Hepatocyte (in vitro differentiated cells): ENCODE measurements around the gene RPL38.

Experiments used
- CTCF ChIP-seq: fragments of 200-600 bp; sonication (generic); IDR thresholded peaks from 2 replicates; pipeline ENCODE4 v1.5.1; 2016; ENCODE audit warnings: antibody characterized with exemption, mild to moderate bottlenecking; ENCODE audit not compliant: poor library complexity
- EZH2 ChIP-seq: fragments of 200-600 bp; sonication (generic); IDR thresholded peaks from 2 replicates; pipeline ENCODE4 v1.6.1; 2016; ENCODE audit warnings: antibody characterized with exemption, mild to moderate bottlenecking, borderline replicate concordance
- EZH2phosphoT487 ChIP-seq: fragments of 200-600 bp; sonication (generic); IDR thresholded peaks from one replicate; pipeline ENCODE4 v1.6.1; 2018; ENCODE audit warnings: antibody characterized with exemption, mild to moderate bottlenecking, low read depth, moderate library complexity; ENCODE audit not compliant: unreplicated experiment, severe bottlenecking

- peak; percentile 2 for TF ChIP-seq CTCF
- TF ChIP-seq EZH2: no peak
- TF ChIP-seq EZH2phosphoT487: no peak
Measured at GRCh38 chr17:74245145-74245831, 41.8 kb downstream of the RPL38 start.
